ENCODE measurements around the gene ZG16.
"Not testable (repeated sequence)": the region's sequence is repeated elsewhere in the genome, so short reads cannot be mapped to it uniquely, and the experiment has no call there.

The ZG16 gene

GRCh38 chr16:29743827-29744531 lies 34.1 kb upstream of the ZG16 start:
- DNase-seq (ENCODE audit: insufficient read length, low spot score) (no peak), FAIRE-seq (no peak)
- no peak for TF ChIP-seq POLR2A (IDR thresholded peaks at IDR 0.05; ENCODE audit: low read depth, low read length)

GRCh38 chr16:29744541-29745101 lies 33.4 kb upstream of the ZG16 start:
- FAIRE-seq (no peak), DNase-seq (ENCODE audit: insufficient read length, low spot score) (no peak)
- no peak for TF ChIP-seq POLR2A (IDR thresholded peaks at IDR 0.05; ENCODE audit: low read depth, low read length)

GRCh38 chr16:29745121-29745852 lies 32.8 kb upstream of the ZG16 start:
- FAIRE-seq (no peak), DNase-seq (ENCODE audit: insufficient read length, low spot score) (no peak)
- TF ChIP-seq POLR2A (IDR thresholded peaks at IDR 0.05; ENCODE audit: low read depth, low read length): no peak

- DNase-seq (ENCODE audit: insufficient read length, low spot score): no peak
- FAIRE-seq: no peak
- TF ChIP-seq POLR2A (IDR thresholded peaks at IDR 0.05; ENCODE audit: low read depth, low read length): no peak
These were observed 32.2 kb upstream of the ZG16 start, which contains the start of gene C16orf54 for GRCh38 chr16:29745853-29746345. Gene C16orf54 (minus strand): TSS chr16:29745990. CDS start chr16:29744951, 1,039 bp downstream.

- DNase-seq (ENCODE audit: insufficient read length, low spot score); FAIRE-seq: not testable (repeated sequence)
These were observed 31.5 kb upstream of the ZG16 start for GRCh38 chr16:29746518-29746917.

GRCh38 chr16:29747947-29748759 lies 29.9 kb upstream of the ZG16 start:
- no peak for DNase-seq (ENCODE audit: insufficient read length, low spot score)
- TF ChIP-seq POLR2A (IDR thresholded peaks at IDR 0.05; ENCODE audit: low read depth, low read length): no peak
- FAIRE-seq: no peak

GRCh38 chr16:29748760-29749149 lies 29.3 kb upstream of the ZG16 start:
- not testable (repeated sequence) for DNase-seq (ENCODE audit: insufficient read length, low spot score); FAIRE-seq

GRCh38 chr16:29753516-29753915 lies 24.5 kb upstream of the ZG16 start:
- no peak for FAIRE-seq
- no peak for TF ChIP-seq POLR2A (IDR thresholded peaks at IDR 0.05; ENCODE audit: low read depth, low read length)
- DNase-seq (ENCODE audit: insufficient read length, low spot score): no peak

GRCh38 chr16:29756654-29757053 lies 21.4 kb upstream of the ZG16 start:
- no peak for DNase-seq (ENCODE audit: insufficient read length, low spot score)
- no peak for TF ChIP-seq POLR2A (IDR thresholded peaks at IDR 0.05; ENCODE audit: low read depth, low read length)
- no peak for FAIRE-seq

- not testable (repeated sequence) for FAIRE-seq; DNase-seq (ENCODE audit: insufficient read length, low spot score)
These were observed 21.0 kb upstream of the ZG16 start for GRCh38 chr16:29757086-29757485.

- FAIRE-seq (no peak), DNase-seq (ENCODE audit: insufficient read length, low spot score) (no peak)
- TF ChIP-seq POLR2A (IDR thresholded peaks at IDR 0.05; ENCODE audit: low read depth, low read length): no peak
These were observed 20.0 kb upstream of the ZG16 start for GRCh38 chr16:29757950-29758466.

GRCh38 chr16:29760567-29761279 lies 17.3 kb upstream of the ZG16 start:
- no peak for FAIRE-seq
- no peak for DNase-seq (ENCODE audit: insufficient read length, low spot score)
- TF ChIP-seq POLR2A (IDR thresholded peaks at IDR 0.05; ENCODE audit: low read depth, low read length): no peak

- not testable (repeated sequence) for DNase-seq (ENCODE audit: insufficient read length, low spot score); FAIRE-seq
These were observed 16.8 kb upstream of the ZG16 start for GRCh38 chr16:29761280-29761651.

Data from H54 (cell line).